ENCODE results near the gene IL4R. TPM values are rescaled to one million over a fixed set of nuclear protein-coding genes. Genes with fewer than 3 reads are reported as not detected.

IL4R gene
- total and polyA plus RNA-seq, 2 of the 8 experiments (the other 6 are each of a cell fraction or from before 2014, with no cell fraction given) = 29.1 to 29.4 TPM

GRCh38 chr16:27335349-27336053 lies 21.7 kb downstream of the IL4R start:
- H2BK20ac ChIP-seq (ENCODE audit: low read length) = no peak overlapping the region
- H3K14ac ChIP-seq (ENCODE audit: insufficient read length) = no peak overlapping the region
- H3K4me1 ChIP-seq (replicated peaks in 1 of 4; ENCODE audit: control insufficient read depth in 3 of 4, insufficient read depth in 4 of 4, low read length in 3 of 4) = peaks cover 0 to 6% (median 4%) of the 10 kb centered on the region in 4 experiments; a peak in 3 of 7 replicates
- WGBS, 2 experiments (ENCODE audit: extremely low coverage in 1 of 2, insufficient coverage in 1 of 2, insufficient read length in 1 of 2, insufficient replicate concordance in 2 of 2, low coverage in 1 of 2, low lambda C conversion rate in 2 of 2, missing lambda C conversion rate in 1 of 2) = 89% methylated on average over 7 of the region's 7 CpGs; no CpG with 5 or more reads in 1 of the 2 experiments
- H3K4me3 ChIP-seq (ENCODE audit: extremely low read depth in 1 of 4, insufficient read depth in 2 of 4, low read depth in 3 of 4, low read length in 4 of 4) = no peak overlapping the region
- no peak overlapping the region for H3K4ac ChIP-seq (replicated peaks; ENCODE audit: insufficient read length, low read depth, low read length)
- no peaks in the 10 kb centered on the region for H4K20me1 ChIP-seq (replicated peaks in 1 of 2; ENCODE audit: control insufficient read depth in 1 of 2, insufficient read depth in 2 of 2, low read length in 2 of 2)
- H3K27ac ChIP-seq (ENCODE audit: low read depth, low read length) = no peak overlapping the region
- ChIA-PET POLR2A (ENCODE audit: partially characterized antibody) (interaction anchor here (1.3 kb wide), 1 partner anchor 20 kb away, joined by 3 read pairs; no protein-coding TSS in a partner anchor), CTCF (ENCODE audit: partially characterized antibody) (interaction anchor here (0.7 to 1.0 kb wide), 2 partner anchors 10 to 20 kb away, joined by 3 to 4 read pairs; no protein-coding TSS in a partner anchor)
- no peak overlapping the region for H2AFZ ChIP-seq (ENCODE audit: low read length)
- H2BK5ac ChIP-seq (ENCODE audit: low read depth, low read length) = no peak overlapping the region
- no peak overlapping the region for H2BK12ac ChIP-seq (ENCODE audit: low read depth, low read length)
- H2AK5ac ChIP-seq (ENCODE audit: low read depth, low read length) = no peak overlapping the region
- no peak for DNase-seq (ENCODE audit: low read depth in 1 of 2, low spot score in 2 of 2)
- no peaks in the 10 kb centered on the region for H3K27me3 ChIP-seq (replicated peaks in 1 of 4; ENCODE audit: control insufficient read depth in 3 of 4, extremely low read depth in 1 of 4, insufficient read depth in 3 of 4, low read length in 3 of 4)
- no peak overlapping the region for H4K5ac ChIP-seq (ENCODE audit: insufficient read length, low read depth, low read length)
- H3K4me2 ChIP-seq (ENCODE audit: insufficient read depth in 1 of 2, low read depth in 2 of 2, low read length in 2 of 2) = no peak overlapping the region
- H2BK15ac ChIP-seq (ENCODE audit: low read length) = no peak overlapping the region
- no peak overlapping the region for H2BK120ac ChIP-seq (replicated peaks; ENCODE audit: low read depth, low read length)
- FAIRE-seq = no peak
- no peaks in the 10 kb centered on the region; a peak in 1 of 8 replicates for H3K36me3 ChIP-seq (ENCODE audit: control insufficient read depth in 2 of 4, insufficient read depth in 4 of 4, low read length in 3 of 4)
- H3K23me2 ChIP-seq (ENCODE audit: low read depth, low read length) = no peaks in the 10 kb centered on the region; the same call in 1 of the 2 replicates
- H3K56ac ChIP-seq (replicated peaks; ENCODE audit: insufficient read length, low read depth, low read length) = no peak overlapping the region
- peaks cover 5% of the 10 kb centered on the region for H3K79me1 ChIP-seq (ENCODE audit: low read depth, low read length)
- H3K9me3 ChIP-seq (ENCODE audit: insufficient read depth in 2 of 2, low read depth in 1 of 2, low read length in 1 of 2) = peaks cover 0 to 2% of the 10 kb centered on the region in 2 experiments; a peak in 1 of 4 replicates
- H3K23ac ChIP-seq (ENCODE audit: insufficient read length) = no peak overlapping the region
- H4K8ac ChIP-seq (ENCODE audit: extremely low read depth, insufficient read depth, low read length) = no peak overlapping the region
- no peak overlapping the region for H3K18ac ChIP-seq (ENCODE audit: extremely low read depth, low read length)
- H4K91ac ChIP-seq (replicated peaks; ENCODE audit: insufficient read length, low read length) = no peak overlapping the region
- H3K9ac ChIP-seq (replicated peaks in 1 of 4; ENCODE audit: extremely low read depth in 1 of 4, low read depth in 3 of 4, low read length in 3 of 4) = no peak overlapping the region
- H3K79me2 ChIP-seq (ENCODE audit: control insufficient read depth in 1 of 2, insufficient read depth in 2 of 2, low read length in 2 of 2) = peaks cover 0 to 12% of the 10 kb centered on the region in 2 experiments; a peak in 2 of 4 replicates
- TF ChIP-seq RFX5 (IDR thresholded peaks at IDR 0.05; ENCODE audit: borderline replicate concordance, low read depth, low read length) (no peak), RAD21 (IDR thresholded peaks at IDR 0.05 in 1 of 2, conservative IDR thresholded peaks at IDR 0.05 in 1 of 2; ENCODE audit: low read depth in 2 of 2, low read length in 2 of 2) (no peak), EZH2 (IDR thresholded peaks at IDR 0.05; ENCODE audit: low read depth, low read length, severe bottlenecking) (no peak), JUND (IDR thresholded peaks at IDR 0.05; ENCODE audit: low read length) (no peak), HDAC6 (IDR thresholded peaks at IDR 0.05; ENCODE audit: low read depth, low read length) (no peak), GTF2F1 (IDR thresholded peaks at IDR 0.05; ENCODE audit: borderline replicate concordance, low read depth, low read length) (no peak), KDM5A (IDR thresholded peaks at IDR 0.05; ENCODE audit: low read length) (no peak), PHF8 (conservative IDR thresholded peaks at IDR 0.05; ENCODE audit: low read depth, low read length) (no peak), E2F6 (IDR thresholded peaks at IDR 0.05) (no peak), MAFK (IDR thresholded peaks at IDR 0.05; ENCODE audit: low read depth, low read length) (no peak), POU5F1 (IDR thresholded peaks at IDR 0.05; ENCODE audit: low read depth, low read length) (no peak)

Measured in H1 (cell line).